Gastroesophageal sphincter (tissue), 4 donors: ENCODE data around the gene TEX38. TPM values are rescaled to one million over a fixed set of nuclear protein-coding genes. Genes with fewer than 3 reads are reported as not detected.
"Not testable (repeated sequence)": the region's sequence is repeated elsewhere in the genome, so short reads cannot be mapped to it uniquely, and the experiment has no call there.

Experiments
- ATAC-seq: fragments of 150-250 bp; one replicate; pipeline ENCODE4 v1.9.1; 2016; ENCODE audit warnings: mild to moderate bottlenecking, moderate library complexity
- H3K27ac ChIP-seq, 4 donors: fragments of 200-600 bp; sonication (generic) in 3 of 4; 1 replicate in 3 of 4; 2 replicates in 1 of 4; pipeline ENCODE4 v1.5.1; 2016 to 2019
- H3K27me3 ChIP-seq: fragments of 200-600 bp; sonication (generic); one replicate; pipeline ENCODE4 v1.5.1; 2019
- H3K36me3 ChIP-seq, 2 donors: fragments of 200-600 bp; sonication (generic); one replicate each; pipeline ENCODE4 v1.5.1; 2019; ENCODE audit warnings: control low read depth in 1 of 2
- H3K4me1 ChIP-seq, 3 donors: fragments of 200-600 bp; sonication (generic); 1 replicate in 2 of 3; 2 replicates in 1 of 3; pipeline ENCODE4 v1.5.1; 2016 to 2019; ENCODE audit warnings: control low read depth in 2 of 3
- H3K4me3 ChIP-seq, 2 donors: fragments of 200-600 bp; sonication (generic); one replicate each; pipeline ENCODE4 v1.5.1; 2019; ENCODE audit warnings: mild to moderate bottlenecking in 1 of 2, moderate library complexity in 1 of 2
- H3K9me3 ChIP-seq, 3 donors: fragments of 200-600 bp; sonication (generic); one replicate each; pipeline ENCODE4 v1.5.1; 2017 to 2019; ENCODE audit warnings: control low read depth in 2 of 3
- EP300 ChIP-seq: sonication (generic); formaldehyde crosslinking; IDR thresholded peaks from one replicate; pipeline ENCODE4 v1.6.1; 2017; ENCODE audit warnings: antibody characterized with exemption, mild to moderate bottlenecking
- POLR2A ChIP-seq, 2 donors: fragments of 450-650 bp; IDR thresholded peaks; one replicate each; pipeline ENCODE4 v1.6.1; 2017; ENCODE audit warnings: antibody characterized with exemption in 2 of 2, mild to moderate bottlenecking in 2 of 2, moderate library complexity in 1 of 2
- POLR2AphosphoS5 ChIP-seq: sonication (generic); formaldehyde crosslinking; IDR thresholded peaks from one replicate; pipeline ENCODE4 v1.6.1; 2017; ENCODE audit warnings: antibody characterized with exemption
- WGBS, 2 donors: methylation state at CpG; one replicate each; pipeline ENCODE4 v1.1.5; 2018; ENCODE audit warnings: low coverage in 1 of 2; 5-methylcytosine and 5-hydroxymethylcytosine counted together
- total RNA-seq, 4 donors: library from RNA; depleted of rRNA; stranded (reverse); fragments of >200 nt; gene quantifications; one replicate each; pipeline ENCODE4 v1.1.0, GENCODE V29; 2016
- TF ChIP-seq, protein P1 (sequence below), 4 experiments: fragments of 200-600 bp in 2 of 4; fragments of 450-650 bp in 2 of 4; sonication (generic) in 1 of 4; IDR thresholded peaks; one replicate each; pipeline ENCODE4 v1.5.1; 2017 to 2019; ENCODE audit warnings: antibody characterized with exemption in 4 of 4, mild to moderate bottlenecking in 2 of 4, moderate library complexity in 2 of 4

Gene TEX38
- total RNA-seq, 4 donors from 2014 or later: 1.7 TPM; not detected in 3

DNA sequence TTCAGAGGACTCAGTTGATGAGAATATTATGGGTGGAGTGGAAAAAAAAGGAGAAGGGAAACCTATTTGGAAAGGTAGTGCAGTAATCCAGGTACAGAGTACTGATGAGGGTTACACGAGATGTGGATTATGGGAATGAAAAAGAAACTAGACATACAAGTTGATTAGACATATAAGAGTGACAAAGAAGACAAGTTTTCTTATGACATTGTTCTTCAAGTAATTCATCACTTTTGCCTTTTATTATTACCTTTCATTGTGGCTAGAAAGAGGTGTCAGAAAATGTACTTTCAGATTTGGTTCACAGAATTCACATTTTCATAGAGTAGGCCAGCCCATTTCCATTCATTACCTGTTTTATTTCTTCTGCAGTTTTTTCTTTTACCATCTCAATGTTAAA, 13.9 kb upstream of the TEX38 start:
- Histone ChIP-seq H3K36me3 (peaks cover 0 to 80% of the 10 kb centered on the region in 2 donors), H3K27me3 (no peaks in the 10 kb centered on the region), H3K9me3 (no peaks in the 10 kb centered on the region), H3K4me3 (no peak overlapping the region), H3K4me1 (peaks cover 4 to 26% (median 9%) of the 10 kb centered on the region in 3 donors), H3K27ac (no peak overlapping the region)
- 83 to 87% methylated on average over 1 of the region's 1 CpG for WGBS, 2 donors
- no peak for TF ChIP-seq POLR2A (IDR thresholded peaks at IDR 0.05)
- no peak for TF ChIP-seq POLR2AphosphoS5
- TF ChIP-seq EP300: no peak
- TF ChIP-seq, protein P1, sequence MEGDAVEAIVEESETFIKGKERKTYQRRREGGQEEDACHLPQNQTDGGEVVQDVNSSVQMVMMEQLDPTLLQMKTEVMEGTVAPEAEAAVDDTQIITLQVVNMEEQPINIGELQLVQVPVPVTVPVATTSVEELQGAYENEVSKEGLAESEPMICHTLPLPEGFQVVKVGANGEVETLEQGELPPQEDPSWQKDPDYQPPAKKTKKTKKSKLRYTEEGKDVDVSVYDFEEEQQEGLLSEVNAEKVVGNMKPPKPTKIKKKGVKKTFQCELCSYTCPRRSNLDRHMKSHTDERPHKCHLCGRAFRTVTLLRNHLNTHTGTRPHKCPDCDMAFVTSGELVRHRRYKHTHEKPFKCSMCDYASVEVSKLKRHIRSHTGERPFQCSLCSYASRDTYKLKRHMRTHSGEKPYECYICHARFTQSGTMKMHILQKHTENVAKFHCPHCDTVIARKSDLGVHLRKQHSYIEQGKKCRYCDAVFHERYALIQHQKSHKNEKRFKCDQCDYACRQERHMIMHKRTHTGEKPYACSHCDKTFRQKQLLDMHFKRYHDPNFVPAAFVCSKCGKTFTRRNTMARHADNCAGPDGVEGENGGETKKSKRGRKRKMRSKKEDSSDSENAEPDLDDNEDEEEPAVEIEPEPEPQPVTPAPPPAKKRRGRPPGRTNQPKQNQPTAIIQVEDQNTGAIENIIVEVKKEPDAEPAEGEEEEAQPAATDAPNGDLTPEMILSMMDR (IDR thresholded peaks at IDR 0.05): no peak
- ATAC-seq: no peak

DNA sequence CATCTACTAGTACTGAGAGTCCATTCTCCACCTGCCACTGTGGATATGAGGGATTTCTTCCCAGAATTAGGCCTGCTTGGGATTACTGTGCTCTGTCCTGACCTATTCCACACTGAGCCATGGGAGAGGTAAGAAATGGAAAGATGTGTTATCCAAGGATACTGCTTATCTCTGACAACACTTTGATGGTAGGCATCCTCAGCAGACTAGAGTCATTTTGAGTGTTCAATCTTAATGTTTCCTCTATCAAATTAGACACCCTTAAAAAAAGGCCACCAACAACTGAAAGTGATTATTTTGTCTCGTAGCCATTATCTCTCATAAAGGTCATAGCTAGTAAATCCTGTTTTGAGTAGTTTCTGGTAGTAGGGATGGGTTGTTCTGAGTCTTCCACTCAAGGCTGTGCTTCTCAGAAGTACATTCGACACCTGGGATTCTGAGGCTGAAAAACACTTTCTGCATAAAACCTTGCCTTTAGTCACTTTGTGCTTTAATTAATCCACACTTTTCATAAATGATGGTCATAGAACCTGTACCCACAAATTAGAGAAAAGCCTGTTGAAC, 12.3 kb upstream of the TEX38 start:
- TF ChIP-seq, protein P1 (IDR thresholded peaks at IDR 0.05): no peak
- TF ChIP-seq POLR2AphosphoS5 (no peak), POLR2A (IDR thresholded peaks at IDR 0.05) (no peak), EP300 (no peak)
- no peak overlapping the region for H3K4me3 ChIP-seq
- 76 to 100% methylated on average over 2 of the region's 2 CpGs for WGBS, 2 donors
- no peak overlapping the region for H3K27ac ChIP-seq
- no peaks in the 10 kb centered on the region for H3K27me3 ChIP-seq
- peaks cover 4 to 15% (median 4%) of the 10 kb centered on the region in 3 donors for H3K4me1 ChIP-seq
- peaks cover 0 to 85% of the 10 kb centered on the region in 2 donors for H3K36me3 ChIP-seq
- no peaks in the 10 kb centered on the region for H3K9me3 ChIP-seq
- ATAC-seq: no peak

DNA sequence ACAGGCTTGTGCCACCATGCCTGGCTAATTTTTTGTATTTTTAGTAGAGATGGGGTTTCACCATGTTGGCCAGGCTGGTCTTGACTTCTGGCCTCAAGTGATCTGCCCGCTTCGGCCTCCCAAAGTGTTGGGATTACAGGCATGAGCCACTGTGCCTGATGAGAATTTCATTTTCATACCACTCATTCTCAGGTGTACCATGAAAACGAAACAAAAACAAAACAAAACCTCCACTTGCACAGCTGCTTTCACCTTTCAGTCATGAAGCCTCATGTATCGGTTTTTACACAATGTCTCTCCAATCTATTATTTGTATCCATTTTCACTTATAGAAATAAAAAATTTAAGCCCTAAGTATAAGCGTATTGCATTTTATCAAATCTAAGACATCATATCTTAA, 11.5 kb upstream of the TEX38 start:
- not testable (repeated sequence) for H3K27ac ChIP-seq, H3K4me3 ChIP-seq, ATAC-seq, H3K9me3 ChIP-seq, H3K27me3 ChIP-seq
- Histone ChIP-seq H3K36me3 (peaks cover 0 to 86% of the 10 kb centered on the region in 2 donors), H3K4me1 (peaks cover 4 to 22% (median 4%) of the 10 kb centered on the region in 3 donors)
- 82 to 94% methylated on average over 4 to 5 of the region's 5 CpGs for WGBS, 2 donors

DNA sequence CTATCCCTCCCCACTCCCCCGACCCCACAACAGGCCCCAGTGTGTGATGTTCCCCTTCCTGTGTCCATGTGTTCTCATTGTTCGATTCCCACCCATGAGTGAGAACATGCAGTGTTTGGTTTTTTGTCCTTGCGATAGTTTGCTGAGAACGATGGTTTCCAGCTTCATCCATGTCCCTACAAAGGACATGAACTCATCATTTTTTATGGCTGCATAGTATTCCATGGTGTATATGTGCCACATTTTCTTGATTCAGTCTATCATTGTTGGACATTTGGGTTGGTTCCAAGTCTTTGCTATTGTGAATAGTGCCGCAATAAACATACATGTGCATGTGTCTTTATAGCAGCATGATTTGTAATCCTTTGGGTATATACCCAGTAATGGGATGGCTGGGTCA, 8.7 kb upstream of the TEX38 start:
- not testable (repeated sequence) for H3K4me3 ChIP-seq, H3K27me3 ChIP-seq, H3K9me3 ChIP-seq, H3K27ac ChIP-seq, ATAC-seq
- Histone ChIP-seq H3K4me1 (peaks cover 4 to 35% (median 16%) of the 10 kb centered on the region in 3 donors), H3K36me3 (peaks cover 0 to 65% of the 10 kb centered on the region in 2 donors)
- 80 to 100% methylated on average over 1 of the region's 5 CpGs for WGBS, 2 donors

DNA sequence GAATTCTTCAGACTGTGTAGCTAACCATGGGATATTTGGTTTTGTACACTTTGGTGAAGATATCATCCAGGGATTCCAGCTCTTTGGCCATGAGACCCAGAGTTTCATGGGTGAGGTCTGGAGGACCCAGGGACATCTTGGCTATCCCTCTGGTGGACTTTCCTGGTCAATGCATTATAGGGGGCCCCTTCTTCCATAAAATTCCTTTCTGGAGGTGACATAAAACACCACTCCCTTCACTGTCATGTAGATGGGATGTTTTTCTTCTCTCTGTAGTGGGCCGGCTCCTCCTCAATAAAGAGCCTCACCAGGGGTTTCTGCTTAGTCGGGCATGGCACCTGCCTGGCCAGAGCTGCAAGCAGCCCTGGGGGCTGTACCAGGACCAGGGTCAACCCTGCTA, 5.7 kb upstream of the TEX38 start:
- Histone ChIP-seq H3K27me3 (no peaks in the 10 kb centered on the region), H3K9me3 (no peaks in the 10 kb centered on the region), H3K4me3 (no peak overlapping the region), H3K4me1 (peaks cover 4 to 35% (median 16%) of the 10 kb centered on the region in 3 donors), H3K27ac (no peak overlapping the region), H3K36me3 (peaks cover 0 to 43% of the 10 kb centered on the region in 2 donors)
- TF ChIP-seq POLR2A (IDR thresholded peaks at IDR 0.05) (no peak), POLR2AphosphoS5 (no peak), EP300 (no peak)
- TF ChIP-seq, protein P1 (IDR thresholded peaks at IDR 0.05): no peak
- ATAC-seq: no peak
- no CpG with 5 or more reads among the region's 2 CpGs for WGBS, 2 donors
